Liver (tissue), 9 donors: ENCODE results near the gene MTARC2. TPM values are rescaled to one million over a fixed set of nuclear protein-coding genes. Genes with fewer than 3 reads are reported as not detected.

ENCODE experiments used
- DNase-seq: peaks from one replicate; pipeline ENCODE4 v3.0.0-alpha.2; 2017; ENCODE audit warnings: low spot score
- H3K27ac ChIP-seq, 2 donors: one replicate each; pipeline ENCODE4 v1.7.0; 2013; ENCODE audit warnings: inconsistent platforms in 2 of 2, low read length in 2 of 2, control low read depth in 1 of 2, low read depth in 1 of 2, mild to moderate bottlenecking in 1 of 2
- H3K27me3 ChIP-seq, 4 donors: one replicate each; pipeline versions ENCODE4 v1.6.1 to v1.7.0; 2013; ENCODE audit warnings: low read length in 3 of 4, inconsistent platforms in 1 of 4, mild to moderate bottlenecking in 1 of 4, moderate library complexity in 1 of 4; ENCODE audit not compliant: control insufficient read depth in 4 of 4, insufficient read depth in 4 of 4
- H3K36me3 ChIP-seq, 4 donors: one replicate each; pipeline versions ENCODE4 v1.6.1 to v1.7.0; 2013; ENCODE audit warnings: low read length in 3 of 4, mild to moderate bottlenecking in 3 of 4, low read depth in 1 of 4, moderate library complexity in 1 of 4; ENCODE audit not compliant: control insufficient read depth in 4 of 4, insufficient read depth in 3 of 4
- H3K4me1 ChIP-seq, 4 donors: one replicate each; pipeline versions ENCODE4 v1.6.1 to v1.7.0; 2013; ENCODE audit warnings: low read length in 3 of 4, mild to moderate bottlenecking in 3 of 4, moderate library complexity in 1 of 4; ENCODE audit not compliant: control insufficient read depth in 4 of 4, insufficient read depth in 4 of 4
- H3K4me3 ChIP-seq, 3 donors: one replicate each; pipeline versions ENCODE4 v1.6.1 to v1.7.0; 2013; ENCODE audit warnings: low read length in 3 of 3, control low read depth in 1 of 3, low read depth in 1 of 3, mild to moderate bottlenecking in 1 of 3
- H3K9ac ChIP-seq, 2 donors: one replicate each; pipeline ENCODE4 v1.7.0; 2013; ENCODE audit warnings: low read length in 2 of 2, mild to moderate bottlenecking in 2 of 2, moderate library complexity in 2 of 2, control low read depth in 1 of 2, low read depth in 1 of 2
- H3K9me3 ChIP-seq, 4 donors: one replicate each; pipeline versions ENCODE4 v1.6.1 to v1.7.0; 2013; ENCODE audit warnings: low read length in 3 of 4; ENCODE audit not compliant: control insufficient read depth in 4 of 4
- EGR1 ChIP-seq, 2 donors: IDR thresholded peaks; 2 replicates each; pipeline ENCODE4 v1.6.1; 2016 to 2018; ENCODE audit warnings: antibody characterized with exemption in 2 of 2, low read depth in 2 of 2
- FOXA1 ChIP-seq: IDR thresholded peaks from 2 replicates; pipeline ENCODE4 v1.6.1; 2016; ENCODE audit warnings: antibody characterized with exemption
- FOXA2 ChIP-seq: IDR thresholded peaks from 2 replicates; pipeline ENCODE4 v1.6.1; 2016; ENCODE audit warnings: antibody characterized with exemption
- GABPA ChIP-seq, 2 donors: IDR thresholded peaks in 1 of 2; conservative IDR thresholded peaks in 1 of 2; 2 replicates each; pipeline ENCODE4 v1.6.1; 2016; ENCODE audit warnings: antibody characterized with exemption in 2 of 2, mild to moderate bottlenecking in 1 of 2, moderate library complexity in 1 of 2
- HNF4A ChIP-seq, 2 donors: conservative IDR thresholded peaks; 2 replicates each; pipeline ENCODE4 v1.6.1; 2016; ENCODE audit warnings: antibody characterized with exemption in 2 of 2, mild to moderate bottlenecking in 2 of 2
- HNF4G ChIP-seq: IDR thresholded peaks from 2 replicates; pipeline ENCODE4 v1.6.1; 2016; ENCODE audit warnings: antibody characterized with exemption
- JUND ChIP-seq, 2 donors: IDR thresholded peaks; 2 replicates each; pipeline ENCODE4 v1.6.1; 2016; ENCODE audit warnings: antibody characterized with exemption in 2 of 2
- NR2F2 ChIP-seq: IDR thresholded peaks from 2 replicates; pipeline ENCODE4 v1.6.1; 2016; ENCODE audit warnings: antibody characterized with exemption
- RAD21 ChIP-seq, 2 donors: IDR thresholded peaks; 2 replicates each; pipeline ENCODE4 v1.6.1; 2016; ENCODE audit warnings: antibody characterized with exemption in 2 of 2, mild to moderate bottlenecking in 2 of 2
- REST ChIP-seq: IDR thresholded peaks from 2 replicates; pipeline ENCODE4 v1.6.1; 2016; ENCODE audit warnings: antibody characterized with exemption, mild to moderate bottlenecking
- RXRA ChIP-seq, 2 donors: IDR thresholded peaks; 2 replicates each; pipeline ENCODE4 v1.6.1; 2017 to 2018; ENCODE audit warnings: antibody characterized with exemption in 2 of 2, mild to moderate bottlenecking in 1 of 2
- SP1 ChIP-seq: IDR thresholded peaks from 2 replicates; pipeline ENCODE4 v1.6.1; 2018; ENCODE audit warnings: antibody characterized with exemption, mild to moderate bottlenecking
- TAF1 ChIP-seq: conservative IDR thresholded peaks from 2 replicates; pipeline ENCODE4 v1.6.1; 2016; ENCODE audit warnings: antibody characterized with exemption, mild to moderate bottlenecking
- YY1 ChIP-seq: IDR thresholded peaks from 2 replicates; pipeline ENCODE4 v1.6.1; 2016; ENCODE audit warnings: antibody characterized with exemption, mild to moderate bottlenecking
- ZBTB33 ChIP-seq: IDR thresholded peaks from 2 replicates; pipeline ENCODE4 v1.6.1; 2016; ENCODE audit warnings: antibody characterized with exemption
- WGBS: extraction: QIAGEN DNeasy Blood & Tissue Kit; methylation state at CpG from one replicate; pipeline ENCODE4 v1.1.7; 2013; 5-methylcytosine and 5-hydroxymethylcytosine counted together
- polyA plus RNA-seq, 2 donors: library from polyadenylated mRNA; stranded (reverse) in 1 of 2; unstranded in 1 of 2; fragments of 200-250 nt in 1 of 2; fragments of >200 nt in 1 of 2; fragmentation: Nextera tagmentation in 1 of 2; extraction: Ambion mirVana in 1 of 2; gene quantifications; one replicate each; pipeline versions ENCODE4 v1.2.1 to v1.2.3, GENCODE V29; 2013 to 2015
- total RNA-seq, 2 donors: library from RNA; depleted of rRNA; stranded (reverse); fragments of >200 nt; gene quantifications; one replicate each; pipeline ENCODE4 v1.2.3, GENCODE V29; 2014
- TF ChIP-seq, protein P1 (sequence below): fragments of 150-350 bp; IDR thresholded peaks from 2 replicates; pipeline ENCODE4 v1.5.1; 2017; ENCODE audit warnings: improper control_type of control experiment, low read depth, low read length; ENCODE audit not compliant: missing input control
- TF ChIP-seq, protein P2 (sequence below): IDR thresholded peaks from 2 replicates; pipeline ENCODE4 v1.6.1; 2016; ENCODE audit warnings: antibody characterized with exemption
- TF ChIP-seq, protein P3 (sequence below): IDR thresholded peaks from 2 replicates; pipeline ENCODE4 v1.6.1; 2016; ENCODE audit warnings: antibody characterized with exemption
- donor health status: healthy.
- donor health status: healthy.
- donor health status: healthy.
- donor health status: healthy.
- donor health status: healthy.

MTARC2 gene
- total and polyA plus RNA-seq, 4 donors, result 24.9 to 96.1 (median 71.4) TPM

DNA sequence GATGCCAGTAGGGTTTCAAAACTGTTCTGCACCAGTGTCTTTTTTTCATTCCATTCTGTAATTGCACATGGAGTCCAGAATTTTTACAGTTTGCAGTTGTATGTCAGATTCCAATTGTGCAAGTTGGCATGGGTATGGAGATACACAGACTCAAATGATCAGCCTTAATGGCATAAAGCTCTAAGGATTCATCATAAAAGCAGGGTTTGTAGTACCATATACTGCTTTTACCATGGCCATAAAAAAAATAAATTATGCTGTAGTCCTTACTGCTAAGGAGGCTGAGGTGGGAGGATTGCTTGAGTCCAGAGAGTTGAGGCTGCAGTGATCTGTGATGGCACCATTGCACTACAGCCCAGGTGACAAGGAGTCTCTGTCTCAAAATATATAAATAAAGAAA is 48.9 kb downstream of the MTARC2 start:
- Histone ChIP-seq H3K27me3 (no peaks in the 10 kb centered on the region), H3K4me1 (peaks cover 0 to 28% (median 21%) of the 10 kb centered on the region in 4 donors), H3K9ac (no peak overlapping the region), H3K4me3 (no peak overlapping the region), H3K9me3 (no peaks in the 10 kb centered on the region), H3K36me3 (peaks cover 0 to 31% (median 26%) of the 10 kb centered on the region in 4 donors), H3K27ac (no peak overlapping the region)
- DNase-seq, result no peak
- TF ChIP-seq ZBTB33 (no peak), TAF1 (no peak), NR2F2 (no peak), FOXA1 (no peak), FOXA2 (no peak), HNF4G (no peak), EGR1 (IDR thresholded peaks at IDR 0.05; ENCODE audit: low read depth in 2 of 2) (no peak), JUND (IDR thresholded peaks at IDR 0.05) (no peak), RXRA (IDR thresholded peaks at IDR 0.05) (no peak), HNF4A (conservative IDR thresholded peaks at IDR 0.05) (no peak), SP1 (no peak), GABPA (IDR thresholded peaks at IDR 0.05 in 1 of 2, conservative IDR thresholded peaks at IDR 0.05 in 1 of 2) (no peak), REST (no peak), YY1 (no peak), RAD21 (IDR thresholded peaks at IDR 0.05) (no peak)
- TF ChIP-seq, protein P1, sequence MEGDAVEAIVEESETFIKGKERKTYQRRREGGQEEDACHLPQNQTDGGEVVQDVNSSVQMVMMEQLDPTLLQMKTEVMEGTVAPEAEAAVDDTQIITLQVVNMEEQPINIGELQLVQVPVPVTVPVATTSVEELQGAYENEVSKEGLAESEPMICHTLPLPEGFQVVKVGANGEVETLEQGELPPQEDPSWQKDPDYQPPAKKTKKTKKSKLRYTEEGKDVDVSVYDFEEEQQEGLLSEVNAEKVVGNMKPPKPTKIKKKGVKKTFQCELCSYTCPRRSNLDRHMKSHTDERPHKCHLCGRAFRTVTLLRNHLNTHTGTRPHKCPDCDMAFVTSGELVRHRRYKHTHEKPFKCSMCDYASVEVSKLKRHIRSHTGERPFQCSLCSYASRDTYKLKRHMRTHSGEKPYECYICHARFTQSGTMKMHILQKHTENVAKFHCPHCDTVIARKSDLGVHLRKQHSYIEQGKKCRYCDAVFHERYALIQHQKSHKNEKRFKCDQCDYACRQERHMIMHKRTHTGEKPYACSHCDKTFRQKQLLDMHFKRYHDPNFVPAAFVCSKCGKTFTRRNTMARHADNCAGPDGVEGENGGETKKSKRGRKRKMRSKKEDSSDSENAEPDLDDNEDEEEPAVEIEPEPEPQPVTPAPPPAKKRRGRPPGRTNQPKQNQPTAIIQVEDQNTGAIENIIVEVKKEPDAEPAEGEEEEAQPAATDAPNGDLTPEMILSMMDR, result no peak
- TF ChIP-seq, protein P2, sequence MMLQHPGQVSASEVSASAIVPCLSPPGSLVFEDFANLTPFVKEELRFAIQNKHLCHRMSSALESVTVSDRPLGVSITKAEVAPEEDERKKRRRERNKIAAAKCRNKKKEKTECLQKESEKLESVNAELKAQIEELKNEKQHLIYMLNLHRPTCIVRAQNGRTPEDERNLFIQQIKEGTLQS, result no peak
- TF ChIP-seq, protein P3, sequence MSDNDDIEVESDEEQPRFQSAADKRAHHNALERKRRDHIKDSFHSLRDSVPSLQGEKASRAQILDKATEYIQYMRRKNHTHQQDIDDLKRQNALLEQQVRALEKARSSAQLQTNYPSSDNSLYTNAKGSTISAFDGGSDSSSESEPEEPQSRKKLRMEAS, result no peak

DNA sequence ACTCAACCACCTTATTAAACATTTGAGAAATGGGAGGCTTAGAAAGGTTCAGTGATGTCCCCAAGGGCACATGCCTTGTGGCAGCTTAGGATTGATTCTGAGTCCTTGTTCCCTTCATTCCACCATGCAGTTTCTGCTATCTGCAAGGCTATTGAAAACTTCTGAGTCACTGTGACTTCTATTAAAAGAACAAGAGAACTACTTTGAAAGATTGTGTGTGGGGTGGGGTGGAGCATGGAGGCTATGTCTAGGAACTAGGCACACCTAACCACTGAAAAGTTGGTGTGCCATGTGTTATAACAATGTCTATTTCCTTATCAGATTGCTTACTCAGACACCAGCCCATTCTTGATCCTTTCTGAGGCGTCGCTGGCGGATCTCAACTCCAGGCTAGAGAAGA is 49.4 kb downstream of the MTARC2 start:
- Histone ChIP-seq H3K36me3 (peaks cover 0 to 31% (median 26%) of the 10 kb centered on the region in 4 donors), H3K27me3 (no peaks in the 10 kb centered on the region), H3K4me3 (no peak overlapping the region), H3K9me3 (no peaks in the 10 kb centered on the region), H3K9ac (no peak overlapping the region), H3K27ac (no peak overlapping the region), H3K4me1 (peaks cover 0 to 27% (median 19%) of the 10 kb centered on the region in 4 donors)
- TF ChIP-seq REST (no peak), FOXA2 (no peak), RAD21 (IDR thresholded peaks at IDR 0.05) (no peak), HNF4A (conservative IDR thresholded peaks at IDR 0.05) (no peak), GABPA (IDR thresholded peaks at IDR 0.05 in 1 of 2, conservative IDR thresholded peaks at IDR 0.05 in 1 of 2) (no peak), FOXA1 (no peak), NR2F2 (no peak)
- DNase-seq, result peak; percentile 3
- WGBS, result 94% methylated on average over 3 of the region's 3 CpGs
